DOHH2 (cell line): ENCODE data around the gene B4GALT3.

ENCODE experiments used
- CTCF ChIP-seq: fragments of 200-600 bp; sonication (generic); IDR thresholded peaks from one replicate; pipeline ENCODE4 v1.5.1; 2014; ENCODE audit warnings: antibody characterized with exemption, mild to moderate bottlenecking, low read depth, low read length; ENCODE audit not compliant: poor library complexity, severe bottlenecking
- EZH2phosphoT487 ChIP-seq: fragments of 200-600 bp; sonication (generic); IDR thresholded peaks from 2 replicates; pipeline ENCODE4 v1.6.1; 2017; ENCODE audit warnings: borderline replicate concordance, mild to moderate bottlenecking, antibody characterized with exemption, low read length, moderate library complexity, mixed read lengths

- no peak for TF ChIP-seq CTCF
- TF ChIP-seq EZH2phosphoT487: no peak
Measured at GRCh38 chr1:161128591-161129420, 48.5 kb downstream of the B4GALT3 start.
